ENCODE data around the gene SPATA17.

DNA sequence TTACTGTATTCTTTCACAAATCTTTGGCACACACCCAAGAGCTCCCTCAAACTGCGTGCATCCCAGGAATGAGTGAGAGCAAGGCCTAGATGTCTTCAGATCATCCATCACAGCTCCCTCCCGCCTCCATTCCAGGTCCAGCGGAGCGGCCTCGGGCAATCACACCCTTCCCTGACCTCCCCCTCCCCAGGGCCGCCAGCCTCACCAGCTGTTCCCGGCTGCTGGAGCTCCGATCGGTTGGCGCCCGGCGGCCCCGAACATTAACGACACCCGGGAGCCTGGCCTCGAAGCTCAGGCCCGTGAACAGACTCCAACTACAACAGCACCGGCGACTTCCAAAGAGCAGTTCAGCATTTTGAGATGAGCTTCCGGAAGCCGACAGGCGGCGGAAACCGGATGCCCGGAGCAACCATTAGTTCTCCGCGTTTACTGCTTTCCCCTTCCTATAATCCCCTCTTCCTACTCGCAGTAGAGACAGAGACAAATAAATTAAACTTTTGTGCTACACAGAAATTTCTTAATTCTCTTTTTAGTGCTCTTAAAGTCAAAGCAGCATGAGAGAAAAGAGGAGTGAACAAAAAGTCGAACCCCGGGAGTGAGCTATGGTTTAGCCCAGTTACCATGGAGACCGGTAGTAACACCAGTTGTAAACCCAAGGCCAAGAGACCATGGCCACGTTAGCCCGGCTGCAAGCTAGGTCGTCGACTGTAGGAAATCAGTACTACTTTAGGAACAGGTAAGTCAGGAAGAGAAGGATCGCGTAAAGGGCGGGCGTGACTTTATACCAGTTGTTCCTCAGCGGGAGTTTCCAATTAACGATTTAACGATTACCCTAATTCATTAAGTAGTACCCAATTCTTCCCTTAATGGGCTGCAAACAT, at the start of gene SPATA17, which contains the start of gene GPATCH2:
- TF ChIP-seq, protein P1, sequence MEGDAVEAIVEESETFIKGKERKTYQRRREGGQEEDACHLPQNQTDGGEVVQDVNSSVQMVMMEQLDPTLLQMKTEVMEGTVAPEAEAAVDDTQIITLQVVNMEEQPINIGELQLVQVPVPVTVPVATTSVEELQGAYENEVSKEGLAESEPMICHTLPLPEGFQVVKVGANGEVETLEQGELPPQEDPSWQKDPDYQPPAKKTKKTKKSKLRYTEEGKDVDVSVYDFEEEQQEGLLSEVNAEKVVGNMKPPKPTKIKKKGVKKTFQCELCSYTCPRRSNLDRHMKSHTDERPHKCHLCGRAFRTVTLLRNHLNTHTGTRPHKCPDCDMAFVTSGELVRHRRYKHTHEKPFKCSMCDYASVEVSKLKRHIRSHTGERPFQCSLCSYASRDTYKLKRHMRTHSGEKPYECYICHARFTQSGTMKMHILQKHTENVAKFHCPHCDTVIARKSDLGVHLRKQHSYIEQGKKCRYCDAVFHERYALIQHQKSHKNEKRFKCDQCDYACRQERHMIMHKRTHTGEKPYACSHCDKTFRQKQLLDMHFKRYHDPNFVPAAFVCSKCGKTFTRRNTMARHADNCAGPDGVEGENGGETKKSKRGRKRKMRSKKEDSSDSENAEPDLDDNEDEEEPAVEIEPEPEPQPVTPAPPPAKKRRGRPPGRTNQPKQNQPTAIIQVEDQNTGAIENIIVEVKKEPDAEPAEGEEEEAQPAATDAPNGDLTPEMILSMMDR (IDR thresholded peaks at IDR 0.05) = peak in 5 of 6 experiments; percentile 40 to 74 (median 53)
- TF ChIP-seq POLR2A (IDR thresholded peaks at IDR 0.05) = peak in 1 of 2 donors; percentile 40

Data from adrenal gland (tissue), 5 donors.